Neural cell (in vitro differentiated cells): ENCODE data around the gene SPARC. TPM values are rescaled to one million over a fixed set of nuclear protein-coding genes. Genes with fewer than 3 reads are reported as not detected.

Source experiments
- H2AFZ ChIP-seq: fragments of 200-600, 300-800 bp; sonication (generic), shearing (Covaris generic); 2 replicates; pipeline ENCODE4 v1.6.0; 2014; ENCODE audit warnings: low read depth, mild to moderate bottlenecking, antibody characterized with exemption, low read length, moderate library complexity
- H3F3A ChIP-seq: fragments of 200-600 bp; shearing (Covaris generic); 2 replicates; pipeline ENCODE4 v1.6.1; 2016; ENCODE audit warnings: mild to moderate bottlenecking, moderate library complexity, mixed read lengths, antibody characterized with exemption, low read length; ENCODE audit not compliant: insufficient read depth, poor library complexity, severe bottlenecking
- H3K27ac ChIP-seq: fragments of 200-600, 300-800 bp; sonication (generic), shearing (Covaris generic); 2 replicates; pipeline ENCODE4 v1.5.1; 2014; ENCODE audit warnings: mild to moderate bottlenecking, low read length, moderate library complexity
- H3K27me3 ChIP-seq: fragments of 300-800, 200-600 bp; sonication (generic), shearing (Covaris generic); 2 replicates; pipeline ENCODE4 v1.6.0; 2014; ENCODE audit warnings: mild to moderate bottlenecking, low read depth, low read length, moderate library complexity; ENCODE audit not compliant: insufficient read depth
- H3K36me3 ChIP-seq: fragments of 300-800, 200-600 bp; sonication (generic), shearing (Covaris generic); 2 replicates; pipeline ENCODE4 v1.5.1; 2014; ENCODE audit warnings: mild to moderate bottlenecking, antibody characterized with exemption, low read length, moderate library complexity; ENCODE audit not compliant: insufficient read depth
- H3K4me2 ChIP-seq: fragments of 300-800, 200-600 bp; sonication (generic), shearing (Covaris generic); 2 replicates; pipeline ENCODE4 v1.6.0; 2014; ENCODE audit warnings: mild to moderate bottlenecking, low read length
- H3K4me3 ChIP-seq: fragments of 300-800, 200-600 bp; sonication (generic), shearing (Covaris generic); 2 replicates; pipeline ENCODE4 v1.5.1; 2014; ENCODE audit warnings: mild to moderate bottlenecking, low read length, moderate library complexity
- H3K79me2 ChIP-seq: fragments of 200-600 bp; shearing (Covaris generic); replicated peaks from 2 replicates; pipeline ENCODE4 v1.6.0; 2014; ENCODE audit warnings: mild to moderate bottlenecking, low read length, moderate library complexity; ENCODE audit not compliant: insufficient read depth
- H3K9ac ChIP-seq: fragments of 300-800, 200-600 bp; sonication (generic), shearing (Covaris generic); 2 replicates; pipeline ENCODE4 v1.6.1; 2016; ENCODE audit warnings: mild to moderate bottlenecking, low read length, mixed read lengths
- H3K9me2 ChIP-seq: fragments of 200-600 bp; shearing (Covaris generic); 2 replicates; pipeline ENCODE4 v1.6.1; 2016; ENCODE audit warnings: mild to moderate bottlenecking, low read length, mixed read lengths; ENCODE audit not compliant: insufficient read depth
- H3K9me3 ChIP-seq: fragments of 200-600, 300-800 bp; sonication (generic), shearing (Covaris generic); 2 replicates; pipeline ENCODE4 v1.6.1; 2016; ENCODE audit warnings: mild to moderate bottlenecking, mixed run types, low read length, moderate library complexity, mixed read lengths
- H4K20me1 ChIP-seq: fragments of 200-600 bp; shearing (Covaris generic); 2 replicates; pipeline ENCODE4 v1.6.1; 2016; ENCODE audit warnings: mild to moderate bottlenecking, mixed run types; ENCODE audit not compliant: insufficient read depth
- EP300 ChIP-seq: fragments of 450-650 bp; conservative IDR thresholded peaks from 2 replicates; pipeline ENCODE4 v1.6.1; 2014; ENCODE audit warnings: antibody characterized with exemption, mild to moderate bottlenecking, moderate library complexity; ENCODE audit not compliant: poor library complexity, severe bottlenecking
- EZH2 ChIP-seq: fragments of 200-600, 300-800 bp; shearing (Covaris generic), sonication (generic); IDR thresholded peaks from 2 replicates; pipeline ENCODE4 v1.6.1; 2014; ENCODE audit warnings: antibody characterized with exemption, low read length, borderline replicate concordance, mild to moderate bottlenecking; ENCODE audit not compliant: insufficient read depth, poor library complexity, severe bottlenecking
- MXI1 ChIP-seq: fragments of 450-650 bp; conservative IDR thresholded peaks from 2 replicates; pipeline ENCODE4 v1.6.1; 2014; ENCODE audit warnings: antibody characterized with exemption, mild to moderate bottlenecking; ENCODE audit not compliant: poor library complexity, severe bottlenecking
- POLR2AphosphoS5 ChIP-seq: IDR thresholded peaks from 2 replicates; pipeline ENCODE4 v1.6.1; 2012
- RAD21 ChIP-seq: fragments of 450-650 bp; conservative IDR thresholded peaks from 2 replicates; pipeline ENCODE4 v1.6.1; 2014; ENCODE audit warnings: antibody characterized with exemption, mild to moderate bottlenecking, moderate library complexity
- SMC3 ChIP-seq: fragments of 450-650 bp; conservative IDR thresholded peaks from 2 replicates; pipeline ENCODE4 v1.6.1; 2014; ENCODE audit warnings: antibody characterized with exemption, mild to moderate bottlenecking, moderate library complexity; ENCODE audit not compliant: poor library complexity
- TAF1 ChIP-seq: IDR thresholded peaks from 2 replicates; pipeline ENCODE4 v1.6.1; 2012; ENCODE audit warnings: low read depth
- polyA plus RNA-seq: library from polyadenylated mRNA; depleted of rRNA; stranded (reverse); fragments of >200 nt; gene quantifications from 2 replicates; pipeline ENCODE4 v1.2.3, GENCODE V29; 2014
- small RNA-seq, 3 experiments: library from RNA; depleted of rRNA; stranded (forward); fragments of <200 nt; gene quantifications; one replicate each; pipeline ENCODE3, GENCODE V24; 2012
- TF ChIP-seq, protein P1 (sequence below): IDR thresholded peaks from 2 replicates; pipeline ENCODE4 v1.6.1; 2012; ENCODE audit warnings: borderline replicate concordance
- TF ChIP-seq, protein P2 (sequence below): fragments of 450-650 bp; IDR thresholded peaks from 2 replicates; pipeline ENCODE4 v1.5.1; 2014; ENCODE audit warnings: antibody characterized with exemption, mild to moderate bottlenecking, moderate library complexity; ENCODE audit not compliant: poor library complexity, severe bottlenecking

The SPARC gene
- polyA plus RNA-seq, 1 donor from 2014 or later, result 15.3 TPM

DNA sequence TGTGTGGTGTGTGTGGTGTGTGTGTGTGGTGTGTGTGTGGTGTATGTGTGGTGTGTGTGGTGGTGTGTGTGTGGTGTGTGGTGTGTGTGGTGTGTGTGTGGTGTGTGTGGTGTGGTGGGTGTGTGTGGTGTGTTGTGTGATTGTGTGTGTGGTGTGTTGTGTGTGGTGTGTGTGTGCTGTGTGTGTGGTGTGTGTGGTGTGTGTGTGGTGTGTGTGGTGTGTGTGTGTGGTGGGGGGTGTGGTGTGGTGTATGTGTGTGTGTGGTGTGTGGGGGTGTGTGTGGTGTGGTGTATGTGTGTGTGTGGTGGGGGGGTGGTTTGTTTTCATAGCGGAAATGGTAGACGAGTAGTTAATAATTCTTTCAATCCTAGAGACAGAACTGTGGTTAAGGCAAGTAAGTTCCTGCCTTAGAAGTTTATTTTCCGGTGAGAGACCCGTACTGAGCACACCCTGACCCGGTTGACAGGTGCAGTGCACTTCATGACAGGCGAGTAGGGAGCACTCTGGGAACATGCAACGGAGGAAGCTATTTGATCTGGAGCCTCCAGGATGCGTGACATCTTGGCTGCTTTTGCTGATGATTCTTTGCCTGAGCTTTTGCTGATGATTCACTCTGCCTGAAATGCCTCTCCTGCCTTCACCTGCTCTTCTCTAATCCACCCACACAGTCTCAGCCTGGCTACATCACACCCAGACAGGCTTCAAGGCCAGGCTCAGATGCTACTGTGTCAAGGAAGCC is 73.9 kb downstream of the SPARC start:
- H4K20me1 ChIP-seq, result no peaks in the 10 kb centered on the region
- peak overlapping the region; percentile 1 for H2AFZ ChIP-seq
- no peak overlapping the region for H3K4me2 ChIP-seq
- H3K79me2 ChIP-seq, result no peaks in the 10 kb centered on the region
- no peak for TF ChIP-seq SMC3
- TF ChIP-seq EZH2, result no peak
- TF ChIP-seq RAD21, result no peak
- TF ChIP-seq POLR2AphosphoS5, result no peak
- TF ChIP-seq, protein P1, sequence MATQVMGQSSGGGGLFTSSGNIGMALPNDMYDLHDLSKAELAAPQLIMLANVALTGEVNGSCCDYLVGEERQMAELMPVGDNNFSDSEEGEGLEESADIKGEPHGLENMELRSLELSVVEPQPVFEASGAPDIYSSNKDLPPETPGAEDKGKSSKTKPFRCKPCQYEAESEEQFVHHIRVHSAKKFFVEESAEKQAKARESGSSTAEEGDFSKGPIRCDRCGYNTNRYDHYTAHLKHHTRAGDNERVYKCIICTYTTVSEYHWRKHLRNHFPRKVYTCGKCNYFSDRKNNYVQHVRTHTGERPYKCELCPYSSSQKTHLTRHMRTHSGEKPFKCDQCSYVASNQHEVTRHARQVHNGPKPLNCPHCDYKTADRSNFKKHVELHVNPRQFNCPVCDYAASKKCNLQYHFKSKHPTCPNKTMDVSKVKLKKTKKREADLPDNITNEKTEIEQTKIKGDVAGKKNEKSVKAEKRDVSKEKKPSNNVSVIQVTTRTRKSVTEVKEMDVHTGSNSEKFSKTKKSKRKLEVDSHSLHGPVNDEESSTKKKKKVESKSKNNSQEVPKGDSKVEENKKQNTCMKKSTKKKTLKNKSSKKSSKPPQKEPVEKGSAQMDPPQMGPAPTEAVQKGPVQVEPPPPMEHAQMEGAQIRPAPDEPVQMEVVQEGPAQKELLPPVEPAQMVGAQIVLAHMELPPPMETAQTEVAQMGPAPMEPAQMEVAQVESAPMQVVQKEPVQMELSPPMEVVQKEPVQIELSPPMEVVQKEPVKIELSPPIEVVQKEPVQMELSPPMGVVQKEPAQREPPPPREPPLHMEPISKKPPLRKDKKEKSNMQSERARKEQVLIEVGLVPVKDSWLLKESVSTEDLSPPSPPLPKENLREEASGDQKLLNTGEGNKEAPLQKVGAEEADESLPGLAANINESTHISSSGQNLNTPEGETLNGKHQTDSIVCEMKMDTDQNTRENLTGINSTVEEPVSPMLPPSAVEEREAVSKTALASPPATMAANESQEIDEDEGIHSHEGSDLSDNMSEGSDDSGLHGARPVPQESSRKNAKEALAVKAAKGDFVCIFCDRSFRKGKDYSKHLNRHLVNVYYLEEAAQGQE, result no peak
- TF ChIP-seq, protein P2, sequence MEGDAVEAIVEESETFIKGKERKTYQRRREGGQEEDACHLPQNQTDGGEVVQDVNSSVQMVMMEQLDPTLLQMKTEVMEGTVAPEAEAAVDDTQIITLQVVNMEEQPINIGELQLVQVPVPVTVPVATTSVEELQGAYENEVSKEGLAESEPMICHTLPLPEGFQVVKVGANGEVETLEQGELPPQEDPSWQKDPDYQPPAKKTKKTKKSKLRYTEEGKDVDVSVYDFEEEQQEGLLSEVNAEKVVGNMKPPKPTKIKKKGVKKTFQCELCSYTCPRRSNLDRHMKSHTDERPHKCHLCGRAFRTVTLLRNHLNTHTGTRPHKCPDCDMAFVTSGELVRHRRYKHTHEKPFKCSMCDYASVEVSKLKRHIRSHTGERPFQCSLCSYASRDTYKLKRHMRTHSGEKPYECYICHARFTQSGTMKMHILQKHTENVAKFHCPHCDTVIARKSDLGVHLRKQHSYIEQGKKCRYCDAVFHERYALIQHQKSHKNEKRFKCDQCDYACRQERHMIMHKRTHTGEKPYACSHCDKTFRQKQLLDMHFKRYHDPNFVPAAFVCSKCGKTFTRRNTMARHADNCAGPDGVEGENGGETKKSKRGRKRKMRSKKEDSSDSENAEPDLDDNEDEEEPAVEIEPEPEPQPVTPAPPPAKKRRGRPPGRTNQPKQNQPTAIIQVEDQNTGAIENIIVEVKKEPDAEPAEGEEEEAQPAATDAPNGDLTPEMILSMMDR, result no peak
- no peak for TF ChIP-seq EP300
- no peak for TF ChIP-seq TAF1
- no peak for TF ChIP-seq MXI1
- H3K9me3 ChIP-seq, result no peaks in the 10 kb centered on the region
- H3K36me3 ChIP-seq, result no peaks in the 10 kb centered on the region
- H3K27ac ChIP-seq, result no peak overlapping the region
- H3K27me3 ChIP-seq, result no peaks in the 10 kb centered on the region
- no peaks in the 10 kb centered on the region for H3F3A ChIP-seq
- H3K9me2 ChIP-seq, result no peaks in the 10 kb centered on the region
- no peak overlapping the region for H3K4me3 ChIP-seq
- no peak overlapping the region for H3K9ac ChIP-seq

DNA sequence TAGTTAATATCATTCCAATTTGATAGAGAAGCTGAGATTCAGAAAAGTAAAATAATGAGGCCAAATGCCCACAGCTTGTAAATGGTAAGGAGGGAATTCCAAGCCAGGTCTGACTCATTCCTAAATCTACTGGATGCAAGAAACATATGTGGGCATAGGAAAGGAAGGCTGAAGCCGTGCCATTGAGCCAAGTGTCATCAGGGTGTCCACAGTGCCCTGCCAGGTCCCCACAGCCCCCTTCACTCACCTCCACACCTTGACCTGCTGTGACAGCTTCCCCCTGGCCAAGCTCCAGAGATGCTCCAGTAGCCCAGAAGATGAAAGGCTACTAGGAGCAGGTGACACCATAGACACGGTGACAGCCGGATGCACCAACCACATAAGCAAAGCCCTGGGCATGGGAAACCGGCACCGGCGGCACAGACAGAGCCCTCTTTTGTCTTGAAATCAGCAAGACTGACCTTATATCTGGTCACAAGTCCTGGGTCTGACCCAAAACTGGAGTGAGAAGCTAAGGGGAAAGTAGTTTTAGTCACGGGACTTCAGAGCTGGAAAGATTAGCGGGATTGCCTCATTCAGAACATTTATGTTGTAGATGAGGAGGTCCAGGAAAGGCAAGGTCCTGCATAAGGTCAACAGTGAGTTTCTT is 75.5 kb downstream of the SPARC start:
- Histone ChIP-seq H3K36me3 (no peaks in the 10 kb centered on the region), H3K9ac (no peak overlapping the region), H4K20me1 (no peaks in the 10 kb centered on the region), H3K4me3 (no peak overlapping the region), H3K27me3 (no peaks in the 10 kb centered on the region), H2AFZ (no peak overlapping the region), H3K79me2 (no peaks in the 10 kb centered on the region), H3K27ac (no peak overlapping the region), H3K4me2 (no peak overlapping the region), H3K9me3 (no peaks in the 10 kb centered on the region), H3F3A (no peaks in the 10 kb centered on the region), H3K9me2 (no peaks in the 10 kb centered on the region)
- TF ChIP-seq, protein P1, result no peak

Small RNA genes within 50 kb of the gene (small RNA-seq; reads per million reads assigned to genes)
- gene RN7SKP232, result 0 to 0.73 (median 0) reads per million in 3 experiments

Other genes starting within 250 kb of the SPARC start
- gene SLC36A1, start 239.3 kb downstream of the SPARC start, polyA plus RNA-seq, result 5.0 and 5.3 TPM in 2 replicates
- gene FAT2, start 95.6 kb downstream of the SPARC start, polyA plus RNA-seq, result not detected in 2 replicates
- 79.9 and 151 TPM in 2 replicates for gene ATOX1, start 71.7 kb upstream of the SPARC start, polyA plus RNA-seq
- 41.5 and 65.5 TPM in 2 replicates for gene G3BP1, start 85.0 kb upstream of the SPARC start, polyA plus RNA-seq
- not detected in 2 replicates for gene GLRA1, start 237.9 kb upstream of the SPARC start, polyA plus RNA-seq